RWPE2 (cell line): ENCODE measurements around the gene FLVCR1.

Source experiments
- ATAC-seq: fragments of 200-7000 bp; cut with Tn5 transposase; 3 replicates; pipeline ENCODE4 v1.9.1; 2021; ENCODE audit warnings: low read depth
- DNase-seq: peaks from one replicate; pipeline ENCODE4 v3.0.0-alpha.2; 2020; ENCODE audit warnings: low spot score
- H3K27ac ChIP-seq: fragments of 450-650 bp; 2 replicates; pipeline ENCODE4 v1.5.1; 2017; ENCODE audit warnings: mild to moderate bottlenecking; ENCODE audit not compliant: poor library complexity, severe bottlenecking
- H3K27me3 ChIP-seq: fragments of 250-450 bp; sonication (Bioruptor Pico); 2 replicates; pipeline ENCODE4 v1.5.1; 2021; ENCODE audit warnings: mild to moderate bottlenecking, moderate library complexity; ENCODE audit not compliant: insufficient read depth, poor library complexity, severe bottlenecking
- H3K36me3 ChIP-seq: fragments of 250-450 bp; sonication (Bioruptor Pico); 2 replicates; pipeline ENCODE4 v1.5.1; 2020; ENCODE audit warnings: low read depth, mild to moderate bottlenecking, moderate library complexity
- H3K4me1 ChIP-seq: fragments of 250-450 bp; sonication (Bioruptor Pico); 2 replicates; pipeline ENCODE4 v1.5.1; 2021; ENCODE audit warnings: mild to moderate bottlenecking, moderate library complexity; ENCODE audit not compliant: insufficient read depth, poor library complexity, severe bottlenecking
- H3K4me3 ChIP-seq: fragments of 250-450 bp; sonication (Bioruptor Pico); 2 replicates; pipeline ENCODE4 v1.5.1; 2021; ENCODE audit warnings: mild to moderate bottlenecking, moderate library complexity; ENCODE audit not compliant: severe bottlenecking
- H3K9me3 ChIP-seq: fragments of 250-450 bp; sonication (Bioruptor Pico); 2 replicates; pipeline ENCODE4 v1.5.1; 2021; ENCODE audit warnings: mild to moderate bottlenecking, moderate library complexity; ENCODE audit not compliant: severe bottlenecking
- CTCF ChIP-seq: fragments of 450-650 bp; IDR thresholded peaks from one replicate; pipeline ENCODE4 v1.5.1; 2017; ENCODE audit warnings: mild to moderate bottlenecking, moderate library complexity; ENCODE audit not compliant: poor library complexity, severe bottlenecking

Gene FLVCR1

GRCh38 chr1:212871976-212872375, 13.9 kb downstream of the FLVCR1 start:
- no peak overlapping the region for H3K4me3 ChIP-seq
- no peaks in the 10 kb centered on the region for H3K27me3 ChIP-seq
- DNase-seq: no peak
- H3K4me1 ChIP-seq: no peaks in the 10 kb centered on the region
- no peak for TF ChIP-seq CTCF
- no peak overlapping the region for H3K27ac ChIP-seq
- peaks cover 22% of the 10 kb centered on the region for H3K36me3 ChIP-seq
- no peak for ATAC-seq
- H3K9me3 ChIP-seq: no peaks in the 10 kb centered on the region

GRCh38 chr1:212873518-212873917, 15.4 kb downstream of the FLVCR1 start:
- TF ChIP-seq CTCF: no peak
- H3K4me1 ChIP-seq: no peaks in the 10 kb centered on the region
- DNase-seq (no peak), ATAC-seq (no peak)
- no peaks in the 10 kb centered on the region for H3K27me3 ChIP-seq
- no peak overlapping the region for H3K4me3 ChIP-seq
- peaks cover 17% of the 10 kb centered on the region for H3K36me3 ChIP-seq
- H3K9me3 ChIP-seq: no peaks in the 10 kb centered on the region
- no peak overlapping the region for H3K27ac ChIP-seq

- H3K27me3 ChIP-seq: no peaks in the 10 kb centered on the region
- H3K4me1 ChIP-seq: no peaks in the 10 kb centered on the region
- no peak for TF ChIP-seq CTCF
- H3K27ac ChIP-seq: no peak overlapping the region
- no peak overlapping the region for H3K4me3 ChIP-seq
- peaks cover 17% of the 10 kb centered on the region for H3K36me3 ChIP-seq
- DNase-seq (no peak), ATAC-seq (no peak)
- no peaks in the 10 kb centered on the region for H3K9me3 ChIP-seq
These were observed 20.3 kb downstream of the FLVCR1 start for GRCh38 chr1:212878418-212878817.

- no peak overlapping the region for H3K27ac ChIP-seq
- DNase-seq (no peak), ATAC-seq (no peak)
- H3K4me1 ChIP-seq: no peaks in the 10 kb centered on the region
- H3K9me3 ChIP-seq: no peaks in the 10 kb centered on the region
- TF ChIP-seq CTCF: no peak
- H3K27me3 ChIP-seq: no peaks in the 10 kb centered on the region
- peaks cover 12% of the 10 kb centered on the region; the same call in 1 of the 2 replicates for H3K36me3 ChIP-seq
- H3K4me3 ChIP-seq: no peak overlapping the region
These were observed 22.0 kb downstream of the FLVCR1 start for GRCh38 chr1:212879947-212880690.

GRCh38 chr1:212884592-212884991, 26.5 kb downstream of the FLVCR1 start:
- H3K4me3 ChIP-seq: no peak overlapping the region
- H3K9me3 ChIP-seq: no peaks in the 10 kb centered on the region
- no peak overlapping the region for H3K27ac ChIP-seq
- no peaks in the 10 kb centered on the region for H3K4me1 ChIP-seq
- no peaks in the 10 kb centered on the region for H3K27me3 ChIP-seq
- H3K36me3 ChIP-seq: peaks cover 20% of the 10 kb centered on the region
- ATAC-seq (no peak), DNase-seq (no peak)
- TF ChIP-seq CTCF: no peak
